Endodermal cell (in vitro differentiated cells): Measurements from ENCODE around the gene CLCF1. TPM values are rescaled to one million over a fixed set of nuclear protein-coding genes. Genes with fewer than 3 reads are reported as not detected.

Experiments
- DNase-seq: peaks from one replicate; pipeline ENCODE4 v3.0.0-alpha.2; 2017
- H3K27ac ChIP-seq: 2 replicates; pipeline ENCODE4 v1.5.1; 2013; ENCODE audit warnings: mild to moderate bottlenecking, low read depth, low read length, moderate library complexity
- H3K27me3 ChIP-seq: 2 replicates; pipeline ENCODE4 v1.6.1; 2013; ENCODE audit warnings: mild to moderate bottlenecking, low read length, moderate library complexity; ENCODE audit not compliant: insufficient read depth, control insufficient read depth, poor library complexity, severe bottlenecking
- H3K36me3 ChIP-seq: 2 replicates; pipeline ENCODE4 v1.7.0; 2013; ENCODE audit warnings: mild to moderate bottlenecking, low read length, moderate library complexity; ENCODE audit not compliant: control insufficient read depth, insufficient read depth
- H3K4me1 ChIP-seq: one replicate; pipeline ENCODE4 v1.7.0; 2013; ENCODE audit warnings: low read length; ENCODE audit not compliant: control insufficient read depth, insufficient read depth
- H3K4me3 ChIP-seq: 2 replicates; pipeline ENCODE4 v1.5.1; 2013; ENCODE audit warnings: mild to moderate bottlenecking, low read length, moderate library complexity
- H3K9ac ChIP-seq: 2 replicates; pipeline ENCODE4 v1.6.1; 2013; ENCODE audit warnings: mild to moderate bottlenecking, low read length, moderate library complexity; ENCODE audit not compliant: poor library complexity, severe bottlenecking; ENCODE audit errors: extremely low read depth
- H3K9me3 ChIP-seq: 2 replicates; pipeline ENCODE4 v1.6.1; 2013; ENCODE audit warnings: mild to moderate bottlenecking, low read length, moderate library complexity; ENCODE audit not compliant: control insufficient read depth
- H3K27ac Mint-ChIP-seq: 2 replicates; pipeline ENCODE4 v1.8.0; 2020; ENCODE audit warnings: mixed read lengths
- H3K27me3 Mint-ChIP-seq: 2 replicates; pipeline ENCODE4 v1.8.0; 2021; ENCODE audit warnings: mild to moderate bottlenecking, mixed read lengths; ENCODE audit not compliant: insufficient read depth
- H3K36me3 Mint-ChIP-seq: 2 replicates; pipeline ENCODE4 v1.8.0; 2020; ENCODE audit warnings: low read depth, mixed read lengths
- H3K4me1 Mint-ChIP-seq: 2 replicates; pipeline ENCODE4 v1.8.0; 2020; ENCODE audit warnings: mixed read lengths
- H3K4me3 Mint-ChIP-seq: 2 replicates; pipeline ENCODE4 v1.8.0; 2020; ENCODE audit warnings: mild to moderate bottlenecking, moderate library complexity, mixed read lengths
- H3K9me3 Mint-ChIP-seq: 2 replicates; pipeline ENCODE4 v1.8.0; 2020; ENCODE audit warnings: mild to moderate bottlenecking, mixed read lengths
- CTCF ChIP-seq: fragments of 200-600 bp; sonication (generic); conservative IDR thresholded peaks from 2 replicates; pipeline ENCODE4 v1.5.0; 2021; ENCODE audit warnings: antibody characterized with exemption, mild to moderate bottlenecking
- WGBS, 2 experiments: methylation state at CpG; one replicate each; pipeline versions ENCODE4 v1.1.5 to v1.1.7; 2013; ENCODE audit warnings: missing lambda C conversion rate in 2 of 2, mixed read lengths in 1 of 2; ENCODE audit not compliant: insufficient coverage in 1 of 2, insufficient read length in 1 of 2; 5-methylcytosine and 5-hydroxymethylcytosine counted together
- total RNA-seq, 2 donors: library from RNA; stranded (reverse); fragmentation: NEBNext Ultra II Directional in 1 of 2; extraction: Animal tissue kit (Norgen Biotek cat#: 25700) in 1 of 2; gene quantifications; 2 replicates in 1 of 2; 3 replicates in 1 of 2; pipeline ENCODE4 v1.2.1, GENCODE V29; 2021

The CLCF1 gene
- total RNA-seq, 2 donors from 2014 or later = 3.6 to 4.8 TPM

- no peak for DNase-seq
- 93 to 95% methylated on average over 4 of the region's 4 CpGs for WGBS, 2 experiments
- no peak for TF ChIP-seq CTCF
- Mint-ChIP-seq H3K9me3 (no peaks in the 10 kb centered on the region), H3K4me3 (no peak overlapping the region), H3K27me3 (peaks cover 2% of the 10 kb centered on the region), H3K4me1 (peaks cover 8% of the 10 kb centered on the region), H3K36me3 (no peaks in the 10 kb centered on the region), H3K27ac (no peak overlapping the region)
- H3K27me3 ChIP-seq = no peaks in the 10 kb centered on the region
- H3K27ac ChIP-seq = no peak overlapping the region
- no peak overlapping the region for H3K4me3 ChIP-seq
- peaks cover 2% of the 10 kb centered on the region for H3K4me1 ChIP-seq
- peaks cover 11% of the 10 kb centered on the region for H3K9me3 ChIP-seq
- H3K36me3 ChIP-seq = no peaks in the 10 kb centered on the region
- H3K9ac ChIP-seq = no peak overlapping the region
Measured at GRCh38 chr11:67344264-67344663, 29.1 kb downstream of the CLCF1 start.

GRCh38 chr11:67337257-67337656 is 36.1 kb downstream of the CLCF1 start:
- no peaks in the 10 kb centered on the region for H3K4me1 Mint-ChIP-seq
- H3K9me3 ChIP-seq = peaks cover 5% of the 10 kb centered on the region
- H3K36me3 ChIP-seq = no peaks in the 10 kb centered on the region
- no peaks in the 10 kb centered on the region for H3K27me3 ChIP-seq
- H3K4me3 ChIP-seq = no peak overlapping the region
- no peaks in the 10 kb centered on the region for H3K36me3 Mint-ChIP-seq
- no peak overlapping the region for H3K4me3 Mint-ChIP-seq
- TF ChIP-seq CTCF = no peak
- no peak overlapping the region for H3K27ac ChIP-seq
- DNase-seq = no peak
- H3K9ac ChIP-seq = no peak overlapping the region
- H3K4me1 ChIP-seq = no peaks in the 10 kb centered on the region
- 90 to 95% methylated on average over 2 to 3 of the region's 3 CpGs for WGBS, 2 experiments
- H3K9me3 Mint-ChIP-seq = no peaks in the 10 kb centered on the region
- H3K27ac Mint-ChIP-seq = no peak overlapping the region
- peaks cover 1% of the 10 kb centered on the region for H3K27me3 Mint-ChIP-seq

- 93 to 95% methylated on average over 4 to 6 of the region's 6 CpGs for WGBS, 2 experiments
Measured at GRCh38 chr11:67332081-67332691, 41.2 kb downstream of the CLCF1 start.

More at GRCh38 chr11:67332081-67332691, 41.2 kb downstream of the CLCF1 start:
- Mint-ChIP-seq H3K4me3 (no peak overlapping the region), H3K9me3 (no peaks in the 10 kb centered on the region), H3K27me3 (no peaks in the 10 kb centered on the region), H3K27ac (no peak overlapping the region), H3K36me3 (no peaks in the 10 kb centered on the region), H3K4me1 (no peaks in the 10 kb centered on the region)
- H3K27me3 ChIP-seq = no peaks in the 10 kb centered on the region
- no peaks in the 10 kb centered on the region for H3K4me1 ChIP-seq
- no peaks in the 10 kb centered on the region for H3K9me3 ChIP-seq
- H3K9ac ChIP-seq = no peak overlapping the region
- H3K4me3 ChIP-seq = no peak overlapping the region
- no peaks in the 10 kb centered on the region for H3K36me3 ChIP-seq
- H3K27ac ChIP-seq = no peak overlapping the region
- no peak for TF ChIP-seq CTCF
- no peak for DNase-seq
